MCF 10A (cell line): Measurements from ENCODE around the gene TPRX1. TPM values are rescaled to one million over a fixed set of nuclear protein-coding genes. Genes with fewer than 3 reads are reported as not detected.
"Not testable (repeated sequence)": the region's sequence is repeated elsewhere in the genome, so short reads cannot be mapped to it uniquely, and the experiment has no call there.

Experiments used
- BruUV-seq: library from RNA; stranded (reverse); fragments of 400-500 nt; replicated peaks from 2 replicates; lab custom pipeline; 2021; lab: Mats Ljungman, UMichigan
- CTCF ChIA-PET: fragments of 300-600 bp; sonication (Branson Sonifier 250); formaldehyde crosslinking; extraction: SDS; loops from one replicate; lab custom pipeline; 2021; ENCODE audit warnings: antibody characterized with exemption, inconsistent platforms; lab: Yijun Ruan, JAX
- POLR2A ChIA-PET: fragments of 300-600, 350-650 bp; sonication (Branson Sonifier 250); formaldehyde crosslinking; extraction: SDS; loops from one replicate; lab custom pipeline; 2020; ENCODE audit warnings: antibody characterized with exemption, inconsistent platforms; lab: Yijun Ruan, JAX
- DNase-seq: peaks from one replicate; pipeline ENCODE4 v3.0.0-alpha.2; 2018; ENCODE audit not compliant: unreplicated experiment
- H3K27ac Mint-ChIP-seq: one replicate; pipeline ENCODE4 v1.8.0; 2022; ENCODE audit warnings: mild to moderate bottlenecking, low read depth, mixed read lengths; ENCODE audit not compliant: unreplicated experiment
- H3K27me3 Mint-ChIP-seq: one replicate; pipeline ENCODE4 v1.8.0; 2022; ENCODE audit warnings: mixed read lengths; ENCODE audit not compliant: insufficient read depth, unreplicated experiment
- H3K36me3 Mint-ChIP-seq: one replicate; pipeline ENCODE4 v1.8.0; 2022; ENCODE audit warnings: mild to moderate bottlenecking, moderate library complexity, mixed read lengths; ENCODE audit not compliant: insufficient read depth, unreplicated experiment
- H3K4me1 Mint-ChIP-seq: one replicate; pipeline ENCODE4 v1.8.0; 2022; ENCODE audit warnings: mixed read lengths; ENCODE audit not compliant: insufficient read depth, unreplicated experiment
- H3K4me3 Mint-ChIP-seq: one replicate; pipeline ENCODE4 v1.8.0; 2022; ENCODE audit warnings: mild to moderate bottlenecking, moderate library complexity, mixed read lengths; ENCODE audit not compliant: unreplicated experiment
- H3K9me3 Mint-ChIP-seq: one replicate; pipeline ENCODE4 v1.8.0; 2022; ENCODE audit warnings: mixed read lengths; ENCODE audit not compliant: unreplicated experiment
- intact Hi-C: fragments of 100-400 bp; cut with micrococcal nuclease; formaldehyde crosslinking; loops from 2 replicates; pipeline ENCODE4 v1.14.1; 2022
- total RNA-seq: library from RNA; stranded (reverse); gene quantifications from 2 replicates; pipeline ENCODE4 v1.2.3, GENCODE V29; 2022
- TF ChIP-seq, protein P1 (sequence below): fragments of 200-600 bp; IDR thresholded peaks from one replicate; pipeline ENCODE4 v1.8.0; 2022; ENCODE audit warnings: antibody characterized with exemption, mild to moderate bottlenecking; ENCODE audit not compliant: unreplicated experiment

The TPRX1 gene
- total RNA-seq, 1 experiment from 2014 or later = not detected

DNA sequence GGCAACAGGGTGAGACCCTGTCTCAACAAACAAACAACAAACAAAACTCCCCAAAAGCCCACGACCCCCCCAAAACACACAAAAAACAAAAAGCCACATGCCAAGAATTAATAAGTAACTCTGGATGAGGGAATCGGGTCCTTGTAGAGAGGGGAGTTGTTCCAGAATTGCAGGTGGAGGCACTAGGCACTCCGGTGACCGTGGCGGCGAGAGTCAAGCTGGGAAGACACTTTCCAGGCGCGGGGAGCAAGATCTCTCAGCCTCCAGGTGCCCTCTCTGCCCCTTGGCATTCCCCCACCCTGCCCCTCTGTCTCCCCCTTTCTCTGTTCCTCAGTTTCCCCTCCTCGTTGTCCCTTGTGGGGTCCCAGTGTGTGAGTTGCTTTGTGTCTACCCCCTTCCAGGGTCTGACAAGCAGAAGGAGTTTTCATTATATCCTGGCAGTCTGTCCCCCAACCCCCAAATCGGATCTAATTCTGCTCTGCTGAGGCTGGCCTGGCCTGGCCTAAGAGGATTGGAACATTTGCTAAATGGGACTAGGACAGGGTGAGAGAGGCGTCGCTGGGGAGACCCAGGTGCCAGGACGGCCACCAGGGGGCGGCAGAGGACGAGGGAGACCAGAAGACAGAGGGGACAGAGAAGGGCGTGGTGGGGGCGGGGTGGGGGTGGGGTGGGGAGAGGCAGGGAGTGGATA lies 9.1 kb upstream of the TPRX1 start:
- DNase-seq = peak; percentile 81
- TF ChIP-seq, protein P1, sequence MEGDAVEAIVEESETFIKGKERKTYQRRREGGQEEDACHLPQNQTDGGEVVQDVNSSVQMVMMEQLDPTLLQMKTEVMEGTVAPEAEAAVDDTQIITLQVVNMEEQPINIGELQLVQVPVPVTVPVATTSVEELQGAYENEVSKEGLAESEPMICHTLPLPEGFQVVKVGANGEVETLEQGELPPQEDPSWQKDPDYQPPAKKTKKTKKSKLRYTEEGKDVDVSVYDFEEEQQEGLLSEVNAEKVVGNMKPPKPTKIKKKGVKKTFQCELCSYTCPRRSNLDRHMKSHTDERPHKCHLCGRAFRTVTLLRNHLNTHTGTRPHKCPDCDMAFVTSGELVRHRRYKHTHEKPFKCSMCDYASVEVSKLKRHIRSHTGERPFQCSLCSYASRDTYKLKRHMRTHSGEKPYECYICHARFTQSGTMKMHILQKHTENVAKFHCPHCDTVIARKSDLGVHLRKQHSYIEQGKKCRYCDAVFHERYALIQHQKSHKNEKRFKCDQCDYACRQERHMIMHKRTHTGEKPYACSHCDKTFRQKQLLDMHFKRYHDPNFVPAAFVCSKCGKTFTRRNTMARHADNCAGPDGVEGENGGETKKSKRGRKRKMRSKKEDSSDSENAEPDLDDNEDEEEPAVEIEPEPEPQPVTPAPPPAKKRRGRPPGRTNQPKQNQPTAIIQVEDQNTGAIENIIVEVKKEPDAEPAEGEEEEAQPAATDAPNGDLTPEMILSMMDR = peak; percentile 48
- Mint-ChIP-seq H3K36me3 (no peaks in the 10 kb centered on the region), H3K9me3 (no peaks in the 10 kb centered on the region), H3K27ac (no peak overlapping the region), H3K27me3 (peaks cover 8% of the 10 kb centered on the region), H3K4me3 (no peak overlapping the region), H3K4me1 (no peaks in the 10 kb centered on the region)
- intact Hi-C loops = no loop called here
- no TSS peak for BruUV-seq
- ChIA-PET CTCF (interaction anchor here (0.5 to 1.2 kb wide), 3 partner anchors 22 to 81 kb away, joined by 3 to 5 read pairs (median 3); no protein-coding TSS in a partner anchor), POLR2A (no interaction called here)

DNA sequence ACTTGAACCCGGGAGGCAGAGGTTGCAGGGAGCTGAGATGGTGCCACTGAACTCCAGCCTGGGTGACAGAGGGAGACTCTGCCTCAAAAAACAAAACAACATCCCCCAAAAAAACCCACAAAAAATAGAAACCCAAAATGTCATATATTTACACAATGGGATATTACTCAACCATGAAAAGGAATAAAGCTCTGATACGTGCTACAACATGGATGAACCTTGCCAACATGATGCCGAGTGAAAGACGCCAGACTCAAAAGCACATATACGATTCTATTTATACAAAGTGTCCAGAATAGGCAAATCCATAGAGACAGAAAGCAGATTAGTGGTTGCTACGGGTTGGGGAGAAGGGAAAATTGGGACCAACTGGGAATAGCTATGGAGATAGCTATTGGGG lies 2.1 kb upstream of the TPRX1 start:
- Mint-ChIP-seq H3K9me3 (no peaks in the 10 kb centered on the region), H3K36me3 (peaks cover 4% of the 10 kb centered on the region), H3K4me1 (no peaks in the 10 kb centered on the region), H3K27me3 (no peaks in the 10 kb centered on the region), H3K4me3 (no peak overlapping the region), H3K27ac (no peak overlapping the region)
- ChIA-PET POLR2A (no interaction called here), CTCF (interaction anchor here (0.6 to 1.2 kb wide), 3 partner anchors 8 to 908 kb away, joined by 3 to 6 read pairs (median 3); no protein-coding TSS in a partner anchor)
- DNase-seq = no peak
- BruUV-seq = no TSS peak
- TF ChIP-seq, protein P1 = no peak
- intact Hi-C loops = no loop called here

DNA sequence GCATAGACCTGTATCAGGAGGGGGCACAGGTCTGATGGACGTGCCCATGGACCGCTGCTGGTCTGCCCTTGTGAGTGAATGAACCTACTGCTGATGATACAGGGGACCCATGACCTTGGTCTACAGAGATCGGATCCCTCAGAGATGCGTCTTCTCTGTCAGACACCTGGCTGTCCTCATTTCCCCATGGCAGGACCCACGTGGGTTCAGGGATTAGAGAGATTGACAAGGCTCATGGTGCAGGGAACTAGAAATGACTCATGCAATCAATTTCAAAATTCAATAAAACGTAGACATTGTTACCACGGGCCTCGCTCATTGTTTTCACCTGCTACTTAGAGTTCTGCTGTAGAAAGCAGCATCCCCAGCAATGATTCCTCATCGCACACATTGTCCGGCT lies 962 bp upstream of the TPRX1 start:
- intact Hi-C loops = no loop called here
- no peak for DNase-seq
- CTCF ChIA-PET = interaction anchor here (0.6 to 1.2 kb wide), 3 partner anchors 9 to 91 kb away, joined by 3 to 6 read pairs (median 3); no protein-coding TSS in a partner anchor
- Mint-ChIP-seq H3K36me3 (peaks cover 4% of the 10 kb centered on the region), H3K27ac (no peak overlapping the region), H3K4me1 (no peaks in the 10 kb centered on the region), H3K9me3 (no peaks in the 10 kb centered on the region), H3K4me3 (no peak overlapping the region), H3K27me3 (no peaks in the 10 kb centered on the region)
- BruUV-seq = no TSS peak
- TF ChIP-seq, protein P1 = no peak
- POLR2A ChIA-PET = no interaction called here

DNA sequence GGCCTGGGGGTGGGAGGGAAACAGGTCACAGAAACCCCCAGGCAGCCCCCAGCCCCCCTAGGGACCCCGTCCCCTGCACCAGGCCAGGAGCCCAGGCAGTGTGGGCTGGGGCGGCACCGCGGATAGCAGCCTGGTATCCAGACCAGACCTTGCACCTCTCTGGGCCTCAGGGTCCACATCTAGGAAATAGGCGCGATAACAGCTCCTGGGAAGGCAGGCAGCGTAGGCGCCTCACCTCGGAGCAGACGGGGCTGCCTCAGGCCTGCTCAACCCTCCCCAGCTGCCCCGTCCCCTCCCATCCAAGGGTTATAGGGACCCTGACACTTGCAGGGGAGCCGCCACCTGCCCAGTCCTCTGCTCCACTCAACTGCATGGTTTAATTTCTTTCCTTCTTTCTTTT lies 680 bp downstream of the TPRX1 start:
- BruUV-seq, POLR2A ChIA-PET, CTCF ChIA-PET, H3K36me3 Mint-ChIP-seq, H3K4me1 Mint-ChIP-seq, H3K27ac Mint-ChIP-seq, H3K4me3 Mint-ChIP-seq, intact Hi-C loops, H3K27me3 Mint-ChIP-seq, DNase-seq, H3K9me3 Mint-ChIP-seq: not testable (repeated sequence)

DNA sequence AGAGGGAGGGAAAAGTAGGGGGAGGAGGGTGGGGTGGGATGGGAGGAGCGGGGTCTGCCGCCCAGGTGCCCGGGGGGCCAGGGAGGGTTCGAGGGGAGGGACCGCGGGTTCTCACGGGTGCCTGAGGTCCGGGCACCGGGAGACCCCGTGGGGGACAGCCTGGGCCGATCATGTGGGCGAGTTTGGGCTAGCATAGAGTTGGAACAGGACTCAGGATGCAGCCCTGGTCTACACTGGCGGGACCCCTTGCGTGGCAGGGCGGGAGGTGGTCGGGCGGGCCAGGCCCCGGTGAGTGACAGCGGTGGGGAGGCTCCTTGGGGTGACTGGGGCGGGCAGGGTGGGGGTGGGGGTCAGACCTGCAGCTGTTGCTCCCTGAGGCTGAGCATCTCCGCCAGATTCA lies 1.2 kb downstream of the TPRX1 start:
- H3K9me3 Mint-ChIP-seq, POLR2A ChIA-PET, DNase-seq, BruUV-seq, H3K4me1 Mint-ChIP-seq, CTCF ChIA-PET, H3K27ac Mint-ChIP-seq, H3K4me3 Mint-ChIP-seq, intact Hi-C loops, H3K27me3 Mint-ChIP-seq, H3K36me3 Mint-ChIP-seq: not testable (repeated sequence)
